ENCODE measurements around the gene IRF2BP2. TPM values are rescaled to one million over a fixed set of nuclear protein-coding genes. Genes with fewer than 3 reads are reported as not detected.

Gene IRF2BP2
- total and polyA plus RNA-seq, 11 donors, result 36.1 to 126 (median 80.1) TPM

GRCh38 chr1:234624724-234625117 is 14.7 kb upstream of the IRF2BP2 start:
- H3K27ac ChIP-seq, result no peak overlapping the region
- TF ChIP-seq CTCF (IDR thresholded peaks at IDR 0.05), result no peak
- TF ChIP-seq POLR2A (IDR thresholded peaks at IDR 0.05), result no peak
- intact Hi-C loops (cut with DNase I), result loop anchor here in 6 of 10 donors (5.0 to 10.0 kb wide), 5 partner anchors 33 to 200 kb away; no protein-coding TSS in a partner anchor
- no peaks in the 10 kb centered on the region for H3K27me3 ChIP-seq
- peaks cover 0 to 32% (median 4%) of the 10 kb centered on the region in 12 donors for H3K4me1 ChIP-seq
- no peak for ATAC-seq
- no peak for DNase-seq
- 66 to 69% (median 68%) methylated on average over 3 of the region's 3 CpGs for WGBS, 4 donors
- H3K36me3 ChIP-seq, result no peaks in the 10 kb centered on the region
- no peaks in the 10 kb centered on the region for H3K9me3 ChIP-seq
- H3K4me3 ChIP-seq, result no peak overlapping the region

- Histone ChIP-seq H3K4me1 (peaks cover 0 to 51% (median 14%) of the 10 kb centered on the region in 12 donors), H3K27ac (peak overlapping the region in 3 of 12 donors; percentile 27 to 35 (median 32)), H3K4me3 (no peak overlapping the region), H3K27me3 (no peaks in the 10 kb centered on the region), H3K9me3 (no peaks in the 10 kb centered on the region), H3K36me3 (no peaks in the 10 kb centered on the region)
- intact Hi-C loops (cut with DNase I), result loop anchor here in 5 of 10 donors (5.0 to 10.0 kb wide), 4 partner anchors 36 to 203 kb away; no protein-coding TSS in a partner anchor
- 44 to 60% (median 51%) methylated on average over 7 of the region's 7 CpGs for WGBS, 4 donors
- peak in 3 of 4 donors; percentile 27 to 67 (median 47) for ATAC-seq
- TF ChIP-seq POLR2A (IDR thresholded peaks at IDR 0.05) (no peak), CTCF (IDR thresholded peaks at IDR 0.05) (no peak)
- DNase-seq, result peak in 1 of 5 donors; percentile 40
Measured at GRCh38 chr1:234621657-234622335, 11.8 kb upstream of the IRF2BP2 start.

DNA sequence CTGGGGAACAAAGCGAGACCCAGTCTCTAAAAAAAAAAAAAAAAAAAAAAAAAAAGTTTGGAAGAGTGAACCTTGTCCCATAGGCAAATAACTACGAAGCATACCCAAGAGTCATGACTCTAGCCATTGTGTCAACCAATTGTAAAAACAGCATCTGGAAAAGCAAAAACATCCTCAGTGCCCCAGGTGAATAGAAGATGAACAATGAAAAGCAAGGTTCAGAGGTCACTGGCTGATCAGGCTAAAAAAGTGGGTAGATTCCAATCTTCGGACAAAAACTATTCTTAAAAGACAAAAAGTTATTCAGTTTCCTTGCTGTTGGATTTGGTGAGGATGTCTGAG is 11.1 kb upstream of the IRF2BP2 start:
- 74 to 76% (median 75%) methylated on average over 3 of the region's 3 CpGs for WGBS, 4 donors
- no peaks in the 10 kb centered on the region for H3K27me3 ChIP-seq
- H3K27ac ChIP-seq, result peak overlapping the region in 2 of 12 donors; percentile 27 to 35
- no peak for ATAC-seq
- no peaks in the 10 kb centered on the region for H3K9me3 ChIP-seq
- H3K4me1 ChIP-seq, result peaks cover 0 to 51% (median 17%) of the 10 kb centered on the region in 12 donors
- intact Hi-C loops (cut with DNase I), result loop anchor here in 5 of 10 donors (5.0 to 10.0 kb wide), 4 partner anchors 36 to 204 kb away; no protein-coding TSS in a partner anchor
- TF ChIP-seq CTCF (IDR thresholded peaks at IDR 0.05), result no peak
- TF ChIP-seq POLR2A (IDR thresholded peaks at IDR 0.05), result no peak
- H3K36me3 ChIP-seq, result no peaks in the 10 kb centered on the region
- DNase-seq, result no peak
- H3K4me3 ChIP-seq, result no peak overlapping the region

DNA sequence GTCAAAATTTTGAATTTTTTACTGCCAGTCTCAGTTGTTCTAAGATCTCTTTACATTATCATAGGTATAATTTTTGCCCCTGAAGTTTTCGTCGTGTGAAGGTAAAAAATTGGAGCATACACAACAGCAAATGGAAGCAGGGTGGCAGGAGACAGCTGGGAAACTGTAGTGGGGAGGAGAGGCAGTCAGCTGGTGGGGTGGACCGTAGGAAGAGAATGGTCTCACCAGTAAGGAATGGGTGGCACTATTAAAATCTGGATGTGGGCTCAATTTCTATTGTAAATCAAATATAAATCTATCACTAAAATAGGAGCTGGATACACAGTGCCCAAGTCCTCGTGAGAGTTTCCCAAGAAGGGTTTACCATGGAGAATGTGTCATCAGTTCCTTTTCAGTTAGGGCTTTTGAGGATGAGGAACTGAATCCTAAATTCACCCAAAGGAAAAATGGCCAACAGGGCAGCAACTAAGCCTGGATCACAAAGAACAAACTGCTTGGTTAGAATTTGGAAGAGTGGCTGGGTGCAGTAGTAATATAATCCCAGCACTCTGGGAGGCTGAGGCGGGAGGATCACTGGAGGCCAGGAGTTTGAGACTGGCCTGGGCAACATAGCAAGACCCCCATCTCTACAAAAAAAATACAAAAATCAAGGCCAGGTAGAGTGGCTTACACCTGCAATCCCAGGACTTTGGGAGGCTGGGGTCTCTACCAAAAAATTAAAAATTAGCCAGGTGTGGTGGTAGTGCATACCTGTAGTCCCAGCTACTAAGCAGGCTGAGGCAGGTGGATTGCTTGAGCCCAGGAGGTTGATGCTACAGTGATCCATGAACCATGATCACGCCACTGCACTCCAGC is 10.5 kb upstream of the IRF2BP2 start:
- Histone ChIP-seq H3K4me1 (peaks cover 0 to 51% (median 17%) of the 10 kb centered on the region in 12 donors), H3K36me3 (no peaks in the 10 kb centered on the region), H3K27me3 (no peaks in the 10 kb centered on the region), H3K27ac (peak overlapping the region in 3 of 12 donors; percentile 6 to 59 (median 45)), H3K9me3 (no peaks in the 10 kb centered on the region), H3K4me3 (no peak overlapping the region)
- intact Hi-C loops (cut with DNase I), result loop anchor here in 5 of 10 donors (5.0 to 10.0 kb wide), 4 partner anchors 37 to 204 kb away; no protein-coding TSS in a partner anchor
- no peak for ATAC-seq
- WGBS, 4 donors, result 87 to 93% (median 90%) methylated on average over 6 of the region's 6 CpGs
- TF ChIP-seq POLR2A (IDR thresholded peaks at IDR 0.05) (no peak), CTCF (IDR thresholded peaks at IDR 0.05) (no peak)
- no peak for DNase-seq
